SK-N-SH treated with all-trans-retinoic acid at 6 μM for 48 hours (cell line): Measurements from ENCODE around the gene TPCN1.

ENCODE experiments used
- ATAC-seq: fragments of 200-7000 bp; cut with Tn5 transposase; 3 replicates; pipeline ENCODE4 v1.9.1; 2020; ENCODE audit warnings: mild to moderate bottlenecking, moderate library complexity
- ARNTL ChIP-seq: fragments of 450-650 bp; formaldehyde crosslinking; IDR thresholded peaks from 2 replicates; pipeline ENCODE4 v1.5.0; 2020; ENCODE audit warnings: low read depth, mild to moderate bottlenecking, moderate library complexity, borderline replicate concordance
- BACH2 ChIP-seq: fragments of 250-450 bp; sonication (Bioruptor Pico); IDR thresholded peaks from 2 replicates; pipeline ENCODE4 v1.9.0; 2021; ENCODE audit warnings: mild to moderate bottlenecking, borderline replicate concordance
- CREB5 ChIP-seq: fragments of 250-450 bp; sonication (Bioruptor Pico); IDR thresholded peaks from 2 replicates; pipeline ENCODE4 v1.5.1; 2020; ENCODE audit warnings: low read depth, mild to moderate bottlenecking, moderate library complexity
- CSDC2 ChIP-seq: fragments of 250-450 bp; sonication (Bioruptor Pico); IDR thresholded peaks from 2 replicates; pipeline ENCODE4 v1.5.0; 2020; ENCODE audit warnings: mild to moderate bottlenecking, moderate library complexity
- CSRNP3 ChIP-seq: fragments of 250-450 bp; sonication (Bioruptor Pico); IDR thresholded peaks from 2 replicates; pipeline ENCODE4 v1.5.1; 2021; ENCODE audit warnings: mild to moderate bottlenecking, moderate library complexity
- ESRRG ChIP-seq: fragments of 250-450 bp; sonication (Bioruptor Pico); IDR thresholded peaks from 2 replicates; pipeline ENCODE4 v1.6.1; 2021; ENCODE audit warnings: mild to moderate bottlenecking
- GLIS3 ChIP-seq: fragments of 250-450 bp; sonication (Bioruptor Pico); IDR thresholded peaks from 2 replicates; pipeline ENCODE4 v1.5.0; 2020; ENCODE audit warnings: mild to moderate bottlenecking, moderate library complexity
- ISL1 ChIP-seq: fragments of 250-450 bp; sonication (Bioruptor Pico); IDR thresholded peaks from 2 replicates; pipeline ENCODE4 v2.1.2; 2022; ENCODE audit warnings: mild to moderate bottlenecking, moderate library complexity
- OSR1 ChIP-seq: fragments of 250-450 bp; sonication (Bioruptor Pico); IDR thresholded peaks from 2 replicates; pipeline ENCODE4 v1.8.0; 2022; ENCODE audit warnings: moderate library complexity, mild to moderate bottlenecking, inconsistent platforms
- PATZ1 ChIP-seq: fragments of 250-450 bp; sonication (Bioruptor Pico); IDR thresholded peaks from 2 replicates; pipeline ENCODE4 v1.8.0; 2020; ENCODE audit warnings: mild to moderate bottlenecking, moderate library complexity, borderline replicate concordance
- POU6F1 ChIP-seq: fragments of 250-450 bp; sonication (Bioruptor Pico); IDR thresholded peaks from 2 replicates; pipeline ENCODE4 v1.8.0; 2021; ENCODE audit warnings: low read depth, mild to moderate bottlenecking, moderate library complexity, borderline replicate concordance
- PPARA ChIP-seq: fragments of 250-450 bp; sonication (Bioruptor Pico); IDR thresholded peaks from 2 replicates; pipeline ENCODE4 v1.5.0; 2020; ENCODE audit warnings: mild to moderate bottlenecking, borderline replicate concordance
- RARB ChIP-seq: fragments of 250-450 bp; sonication (Bioruptor Pico); IDR thresholded peaks from 2 replicates; pipeline ENCODE4 v1.8.0; 2021; ENCODE audit warnings: mild to moderate bottlenecking, moderate library complexity
- SNAI2 ChIP-seq: fragments of 250-450 bp; sonication (Bioruptor Pico); IDR thresholded peaks from 2 replicates; pipeline ENCODE4 v1.5.0; 2020; ENCODE audit warnings: mild to moderate bottlenecking, moderate library complexity
- TCF4 ChIP-seq: fragments of 250-450 bp; sonication (Bioruptor Pico); IDR thresholded peaks from 2 replicates; pipeline ENCODE4 v1.8.0; 2021; ENCODE audit warnings: mild to moderate bottlenecking, moderate library complexity, borderline replicate concordance
- TOX ChIP-seq: fragments of 250-450 bp; sonication (Bioruptor Pico); IDR thresholded peaks from 2 replicates; pipeline ENCODE4 v1.8.0; 2021; ENCODE audit warnings: mild to moderate bottlenecking, moderate library complexity, borderline replicate concordance
- ZC3H10 ChIP-seq: fragments of 250-450 bp; sonication (Bioruptor Pico); IDR thresholded peaks from 2 replicates; pipeline ENCODE4 v1.5.1; 2021; ENCODE audit warnings: mild to moderate bottlenecking, moderate library complexity
- ZFP30 ChIP-seq: fragments of 450-650 bp; formaldehyde crosslinking; IDR thresholded peaks from 2 replicates; pipeline ENCODE4 v1.5.0; 2022; ENCODE audit warnings: mild to moderate bottlenecking, moderate library complexity
- ZNF565 ChIP-seq: fragments of 450-650 bp; formaldehyde crosslinking; conservative IDR thresholded peaks from 2 replicates; pipeline ENCODE4 v1.5.0; 2020; ENCODE audit warnings: low read depth, mild to moderate bottlenecking, moderate library complexity
- ZNF70 ChIP-seq: fragments of 450-650 bp; formaldehyde crosslinking; IDR thresholded peaks from 2 replicates; pipeline ENCODE4 v1.5.0; 2020; ENCODE audit warnings: mild to moderate bottlenecking, moderate library complexity
- ZNF8 ChIP-seq: fragments of 450-650 bp; formaldehyde crosslinking; IDR thresholded peaks from 2 replicates; pipeline ENCODE4 v1.5.0; 2020; ENCODE audit warnings: mild to moderate bottlenecking, moderate library complexity

TPCN1 gene

GRCh38 chr12:113340061-113340460 lies 118.8 kb downstream of the TPCN1 start:
- no peak for ATAC-seq
- TF ChIP-seq ESRRG (CRISPR knock-in tag) (no peak), POU6F1 (CRISPR knock-in tag) (no peak), ZC3H10 (CRISPR knock-in tag) (no peak), ZNF8 (CRISPR knock-in tag) (no peak), CSRNP3 (no peak), ARNTL (CRISPR knock-in tag) (no peak), ZNF565 (CRISPR knock-in tag) (no peak), ZFP30 (CRISPR knock-in tag) (no peak), OSR1 (CRISPR knock-in tag) (no peak), TCF4 (CRISPR knock-in tag) (no peak), GLIS3 (CRISPR knock-in tag) (no peak), ISL1 (CRISPR knock-in tag) (no peak), TOX (CRISPR knock-in tag) (no peak), CSDC2 (CRISPR knock-in tag) (no peak), BACH2 (CRISPR knock-in tag) (no peak), PPARA (CRISPR knock-in tag) (no peak), ZNF70 (CRISPR knock-in tag) (no peak), SNAI2 (CRISPR knock-in tag) (no peak), PATZ1 (CRISPR knock-in tag) (no peak)

GRCh38 chr12:113341535-113341934 lies 120.3 kb downstream of the TPCN1 start:
- ATAC-seq = no peak
- no peak for TF ChIP-seq ARNTL (CRISPR knock-in tag)
- TF ChIP-seq TOX (CRISPR knock-in tag) = no peak
- TF ChIP-seq BACH2 (CRISPR knock-in tag) = no peak
- TF ChIP-seq CSRNP3 = no peak
- no peak for TF ChIP-seq ESRRG (CRISPR knock-in tag)
- TF ChIP-seq SNAI2 (CRISPR knock-in tag) = no peak
- no peak for TF ChIP-seq POU6F1 (CRISPR knock-in tag)
- no peak for TF ChIP-seq RARB
- TF ChIP-seq ZC3H10 (CRISPR knock-in tag) = no peak
- TF ChIP-seq TCF4 (CRISPR knock-in tag) = no peak

- no peak for ATAC-seq
- TF ChIP-seq TOX (CRISPR knock-in tag) (no peak), ZNF70 (CRISPR knock-in tag) (no peak), BACH2 (CRISPR knock-in tag) (no peak), PPARA (CRISPR knock-in tag) (no peak), ZNF565 (CRISPR knock-in tag) (no peak), ISL1 (CRISPR knock-in tag) (no peak), ARNTL (CRISPR knock-in tag) (no peak), ZC3H10 (CRISPR knock-in tag) (no peak), CREB5 (CRISPR knock-in tag) (no peak)
These were observed 124.1 kb downstream of the TPCN1 start for GRCh38 chr12:113345318-113345717.
